HG03520 (cell line): ENCODE data around the gene STX4.

Source experiments
- ATAC-seq: cut with Tn5 transposase; IDR thresholded peaks from one replicate; pipeline ENCODE4 v1.9.1; 2021; ENCODE audit warnings: mild to moderate bottlenecking, moderate library complexity; ENCODE audit not compliant: unreplicated experiment

The STX4 gene

GRCh38 chr16:31081428-31082351 is 48.3 kb downstream of the STX4 start:
- ATAC-seq: no peak

- ATAC-seq: no peak
These were observed 49.1 kb downstream of the STX4 start for GRCh38 chr16:31082368-31083045.

GRCh38 chr16:31083081-31083480 is 49.7 kb downstream of the STX4 start:
- no peak for ATAC-seq

- ATAC-seq: no peak
These were observed 50.2 kb downstream of the STX4 start for GRCh38 chr16:31083556-31083955.

- ATAC-seq: no peak
These were observed 50.6 kb downstream of the STX4 start for GRCh38 chr16:31083981-31084380.

GRCh38 chr16:31084584-31085302 is 51.4 kb downstream of the STX4 start:
- ATAC-seq: no peak

GRCh38 chr16:31085411-31085810 is 52.1 kb downstream of the STX4 start:
- no peak for ATAC-seq

GRCh38 chr16:31085873-31086628 is 52.7 kb downstream of the STX4 start:
- ATAC-seq: no peak

- ATAC-seq: no peak
These were observed 53.2 kb downstream of the STX4 start for GRCh38 chr16:31086629-31086906.

- ATAC-seq: no peak
These were observed 54.1 kb downstream of the STX4 start for GRCh38 chr16:31087481-31087880.

GRCh38 chr16:31087971-31088370 is 54.6 kb downstream of the STX4 start:
- ATAC-seq: no peak

- no peak for ATAC-seq
These were observed 55.3 kb downstream of the STX4 start, which contains the start of gene PRSS53 for GRCh38 chr16:31088459-31089183. Gene PRSS53 (minus strand): TSS chr16:31088943. CDS start chr16:31088809, 134 bp downstream.

GRCh38 chr16:31089199-31089598 is 55.8 kb downstream of the STX4 start:
- no peak for ATAC-seq
